Fibroblast of skin of right quadriceps (primary cell): ENCODE measurements around the gene CCDC73.
"Not testable (repeated sequence)": the region's sequence is repeated elsewhere in the genome, so short reads cannot be mapped to it uniquely, and the experiment has no call there.

ENCODE experiments used
- DNase-seq: peaks from one replicate; pipeline ENCODE4 v3.0.0-alpha.2; 2013

The CCDC73 gene

DNA sequence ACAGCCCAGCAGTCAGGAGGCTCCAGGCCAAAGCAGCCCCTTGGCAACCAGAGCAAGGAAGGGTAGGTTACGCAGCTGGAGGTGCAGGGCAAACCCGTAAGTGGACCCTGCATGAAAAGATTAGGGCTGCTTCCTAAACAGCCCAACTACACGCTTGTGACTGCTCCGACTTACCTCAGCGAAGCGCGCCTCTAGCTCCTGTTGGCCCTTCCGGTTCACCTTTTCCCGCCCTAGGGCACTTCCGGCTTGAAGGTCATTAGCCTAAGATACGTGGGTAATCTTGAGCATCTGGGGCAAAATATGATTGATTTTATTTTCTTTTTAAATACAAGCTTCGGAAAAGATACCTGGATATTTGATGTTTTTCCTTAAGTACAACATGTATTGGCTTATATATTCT, at the start of gene CCDC73:
Gene CCDC73, minus strand, starts transcription at position 224 of the 400 bp plus-strand sequence. CDS start 34,419 bp downstream, outside the sequence.
- no peak for DNase-seq

DNA sequence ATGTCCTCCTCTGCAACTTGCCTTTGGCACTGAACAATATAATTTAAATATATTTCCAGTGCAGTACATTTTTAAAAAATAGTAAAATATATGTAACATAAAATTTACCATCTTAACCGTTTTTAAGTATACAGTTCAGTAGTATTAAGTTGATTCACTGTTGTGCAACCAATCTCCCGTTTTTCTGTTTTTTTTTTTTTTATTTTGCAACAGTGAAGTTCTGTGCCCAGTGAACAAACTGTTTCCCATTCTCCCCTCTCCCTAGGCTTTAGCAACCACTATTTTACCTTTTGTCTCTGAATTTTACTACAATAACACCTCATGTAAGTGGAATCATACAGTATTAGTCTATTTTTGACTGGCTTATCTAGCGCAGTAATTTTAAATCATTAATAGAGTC, 49.1 kb upstream of the CCDC73 start:
- no peak for DNase-seq

DNA sequence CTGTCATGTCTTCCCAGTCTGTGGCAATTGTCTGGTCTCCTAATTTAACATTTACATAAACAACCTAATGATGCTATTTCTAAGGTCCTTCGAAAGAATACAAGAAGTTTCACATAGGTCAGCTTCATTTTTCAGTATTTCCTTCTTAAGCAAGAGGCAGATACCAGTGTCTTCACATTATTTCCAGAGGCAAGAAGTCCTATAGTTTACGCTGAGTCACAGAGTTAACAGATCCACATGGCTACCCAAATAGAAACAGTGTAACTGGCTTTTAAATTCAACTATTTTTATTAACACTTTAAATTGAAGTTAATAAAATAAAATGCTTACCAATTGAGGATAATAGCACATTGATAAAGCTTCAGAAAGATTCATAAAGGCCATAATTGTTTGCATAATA, 46.1 kb upstream of the CCDC73 start:
- DNase-seq = no peak

DNA sequence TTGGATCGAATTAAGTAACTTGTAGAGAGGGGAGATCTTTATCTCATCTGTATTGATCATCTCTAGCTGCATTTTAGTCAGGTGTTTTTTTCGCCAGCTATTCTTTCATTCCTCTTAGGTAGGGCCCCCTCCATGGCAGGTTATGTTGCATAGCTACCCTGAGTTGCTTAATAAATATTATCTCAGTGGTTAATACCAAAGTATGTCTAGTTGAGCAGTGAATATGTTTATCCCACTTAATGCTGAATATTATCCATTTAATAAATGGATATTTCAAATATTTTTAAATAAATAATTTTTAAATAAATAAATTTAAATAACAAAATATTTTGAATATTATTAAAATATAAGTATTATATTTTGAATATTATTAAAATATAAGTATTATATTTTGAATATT, 44.8 kb upstream of the CCDC73 start:
- DNase-seq = no peak

DNA sequence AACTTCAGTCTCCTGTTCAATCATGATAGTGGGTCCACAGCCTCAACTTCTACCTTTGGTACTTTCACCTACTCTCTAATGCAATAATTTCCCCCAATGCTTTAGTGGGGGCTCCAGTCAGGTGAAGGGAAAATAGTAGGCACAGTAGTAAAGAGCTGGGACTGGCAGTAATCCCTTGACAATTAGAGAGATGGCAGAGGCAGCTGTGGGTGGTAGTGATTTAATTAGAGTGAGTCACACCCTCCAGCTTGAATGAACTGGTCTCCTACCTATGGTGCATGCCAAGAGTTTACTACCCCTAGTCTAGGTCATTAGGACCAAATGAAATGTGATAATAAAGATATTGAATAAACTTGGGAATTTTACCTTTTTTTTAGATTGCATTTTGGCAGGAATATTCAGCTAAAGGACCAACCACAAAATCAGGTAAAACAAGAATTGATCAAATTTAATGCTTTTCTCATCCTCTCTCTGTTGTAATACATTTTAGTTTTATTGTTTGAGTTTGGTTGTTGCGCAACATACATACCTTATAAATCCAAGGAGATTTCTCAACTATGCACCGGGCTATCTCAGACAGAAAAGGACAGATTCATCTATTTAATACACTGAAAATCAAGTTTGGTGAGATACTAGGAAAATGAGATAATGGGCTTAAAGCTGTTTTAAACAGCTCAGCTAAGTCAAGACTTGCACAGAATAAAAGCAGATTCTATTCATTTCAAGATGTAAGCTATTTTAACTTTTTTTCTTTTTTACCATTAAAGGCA, 44.2 kb upstream of the CCDC73 start:
- DNase-seq = no peak

DNA sequence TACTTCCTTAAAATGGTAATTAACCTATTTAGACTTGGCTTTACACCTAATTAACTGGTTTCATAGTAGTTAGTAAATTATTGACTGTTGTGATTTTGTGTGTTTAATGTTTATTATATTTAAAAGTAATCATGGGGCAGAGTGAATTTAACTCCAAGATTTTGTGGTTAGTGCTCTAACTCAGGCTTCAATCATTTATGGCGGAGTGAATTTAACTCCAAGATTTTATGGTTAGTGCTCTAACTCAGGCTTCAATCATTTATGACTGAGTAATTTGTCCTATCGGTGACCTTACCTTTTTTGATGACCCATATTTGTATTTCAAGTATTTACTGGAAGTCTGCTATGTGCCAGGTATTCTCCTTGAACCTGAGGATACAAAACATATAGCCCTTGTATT, 42.5 kb upstream of the CCDC73 start:
- no peak for DNase-seq

DNA sequence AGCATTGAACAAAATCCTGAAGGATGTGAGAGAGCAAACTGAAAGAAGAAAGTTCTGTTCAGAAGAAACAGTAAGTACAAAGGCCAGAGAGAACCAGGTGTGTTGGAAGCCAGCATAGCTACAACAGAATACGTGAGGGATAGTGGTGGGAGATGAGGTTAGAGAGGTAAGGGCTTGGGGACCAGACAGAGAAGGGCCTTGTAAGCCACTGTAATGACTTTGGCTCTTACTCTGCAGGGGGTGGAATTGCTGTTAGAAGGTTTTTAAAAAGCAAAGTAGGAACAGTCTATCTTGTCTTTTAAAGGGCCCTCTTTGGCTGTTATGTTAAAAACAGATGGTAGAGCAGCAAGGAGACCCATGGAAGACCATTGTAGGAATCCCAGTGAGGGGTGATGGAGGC, 39.5 kb upstream of the CCDC73 start:
- no peak for DNase-seq

DNA sequence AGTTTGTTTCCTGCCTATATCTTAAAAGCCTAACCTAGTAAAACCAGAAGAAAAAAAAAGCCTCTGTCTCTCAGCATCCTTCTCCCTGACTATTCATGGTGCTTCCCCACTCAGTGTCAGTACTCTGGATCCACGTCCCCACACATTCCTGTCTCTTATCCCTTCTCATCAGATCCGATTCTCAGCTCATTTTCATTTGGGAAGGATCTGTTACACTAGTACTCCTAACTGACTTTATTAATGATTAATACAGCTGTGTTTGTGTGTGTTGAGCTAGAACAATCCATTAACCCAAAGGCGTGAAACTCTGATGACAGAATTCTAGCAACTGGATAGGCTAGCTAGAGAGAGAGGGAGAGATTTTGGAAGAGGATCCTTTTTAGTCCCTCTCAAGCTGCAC, 36.8 kb upstream of the CCDC73 start:
- no peak for DNase-seq

DNA sequence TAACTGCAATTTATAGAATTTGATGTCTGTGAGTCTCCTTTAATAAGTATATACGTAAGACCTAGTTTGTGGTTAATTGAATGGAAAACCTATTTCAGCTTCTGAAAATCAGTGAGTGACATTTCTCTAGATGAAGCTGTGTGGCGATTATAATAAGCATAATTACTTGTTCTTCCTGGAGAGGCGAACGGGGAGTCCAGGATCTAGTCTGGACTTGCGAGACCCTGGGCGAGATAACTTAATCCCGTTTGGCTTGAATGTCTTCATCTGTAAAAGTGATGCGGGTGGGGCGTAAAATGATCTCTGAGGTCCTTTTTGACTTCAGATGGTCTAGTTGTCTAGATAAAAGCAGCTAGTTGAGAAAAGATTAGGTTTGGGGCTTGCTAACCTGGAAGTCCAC, 36.3 kb upstream of the CCDC73 start:
- DNase-seq = no peak

DNA sequence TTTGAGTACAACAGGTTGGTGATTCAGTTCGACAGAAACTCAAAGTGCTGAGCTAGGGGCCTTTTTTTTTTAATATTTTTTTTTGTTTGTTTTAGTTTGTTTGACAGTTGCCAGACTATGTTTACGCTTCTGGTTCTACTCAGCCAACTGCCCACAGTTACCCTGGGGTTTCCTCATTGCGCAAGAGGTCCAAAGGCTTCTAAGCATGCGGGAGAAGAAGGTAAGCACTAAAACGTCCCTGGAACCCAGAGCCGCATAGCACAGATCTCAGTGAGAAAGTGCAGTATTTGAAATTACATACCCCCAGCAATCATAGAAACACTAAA, 35.9 kb upstream of the CCDC73 start:
- no peak for DNase-seq

DNA sequence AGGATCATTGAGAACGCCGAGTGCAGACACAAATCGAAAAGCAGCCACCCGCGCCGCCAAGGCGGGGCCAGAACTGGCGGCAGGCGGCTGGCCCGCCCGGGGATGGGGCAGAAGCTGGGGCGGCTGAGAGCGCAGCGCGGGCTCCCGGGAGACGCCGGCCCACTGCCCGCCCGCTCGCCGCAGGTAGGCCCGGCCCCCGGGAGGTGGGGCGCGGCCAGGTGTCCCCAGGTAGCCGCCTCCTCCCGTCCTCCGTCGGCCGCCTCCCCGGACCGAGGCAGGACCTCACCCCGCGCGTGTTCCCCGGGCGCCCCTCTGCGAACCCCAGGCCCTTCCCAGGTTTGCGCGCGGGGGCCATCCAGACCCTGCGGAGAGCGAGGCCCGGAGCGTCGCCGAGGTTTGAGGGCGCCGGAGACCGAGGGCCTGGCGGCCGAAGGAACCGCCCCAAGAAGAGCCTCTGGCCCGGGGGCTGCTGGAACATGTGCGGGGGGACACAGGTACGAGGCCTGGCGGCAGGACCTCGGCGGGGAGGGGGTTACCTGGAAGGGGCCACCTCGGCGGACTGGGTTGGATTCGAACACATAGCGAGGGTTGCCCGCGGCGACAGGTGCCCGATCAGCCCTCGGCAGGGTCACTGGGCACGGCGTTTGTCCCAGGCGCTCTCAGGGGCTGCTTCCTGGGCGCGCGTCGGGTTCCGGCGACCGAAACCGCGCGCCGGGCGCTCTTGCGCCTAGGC, 35.4 kb upstream of the CCDC73 start, which contains the start of gene PRRG4:
Gene PRRG4, plus strand, starts transcription at position 248 of the 733 bp plus-strand sequence. CDS start 603 bp downstream, outside the sequence.
- peak; percentile 6 for DNase-seq

DNA sequence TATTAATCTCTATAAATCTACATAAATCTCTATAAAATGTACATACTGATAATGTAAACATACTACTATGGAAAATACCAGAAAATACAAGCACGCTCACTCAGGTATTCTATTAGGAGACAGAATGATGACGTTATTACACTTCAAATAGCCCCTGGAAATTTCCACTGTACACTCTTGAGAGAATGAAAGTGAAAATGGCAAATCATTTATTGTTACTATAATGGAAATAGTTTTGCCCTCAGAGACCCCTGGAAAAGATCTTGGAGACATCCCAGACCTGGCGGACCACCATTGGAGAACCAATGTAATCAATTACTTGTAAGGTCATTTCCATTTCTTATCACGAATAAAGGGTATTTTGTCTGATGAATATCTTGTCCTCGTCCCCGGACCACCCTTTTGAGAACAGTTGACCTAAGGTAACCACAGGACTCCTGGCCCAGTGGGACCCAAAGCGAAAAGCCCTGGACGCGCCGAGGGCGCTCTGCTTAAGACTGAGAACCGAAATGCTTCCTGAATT, 34.8 kb upstream of the CCDC73 start:
- DNase-seq = no peak

DNA sequence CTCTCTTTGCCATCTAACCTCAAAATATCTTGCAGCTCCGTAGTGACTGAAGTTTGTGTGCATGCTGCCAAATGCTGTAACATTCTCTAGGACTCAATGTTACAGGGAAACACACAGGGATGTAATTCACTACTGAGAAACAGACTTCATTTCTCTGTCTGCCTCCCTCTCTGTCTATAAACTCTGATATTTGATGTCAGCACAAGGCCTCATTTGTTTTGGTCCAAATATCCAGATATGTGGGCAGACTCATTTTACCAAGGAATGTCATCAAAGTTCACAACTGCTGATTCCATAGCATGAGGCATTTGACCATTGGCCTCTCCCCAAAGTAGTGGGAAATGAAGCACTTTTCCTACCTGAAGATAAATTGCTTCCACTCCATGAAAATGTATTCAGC, 32.8 kb upstream of the CCDC73 start:
- DNase-seq = no peak

DNA sequence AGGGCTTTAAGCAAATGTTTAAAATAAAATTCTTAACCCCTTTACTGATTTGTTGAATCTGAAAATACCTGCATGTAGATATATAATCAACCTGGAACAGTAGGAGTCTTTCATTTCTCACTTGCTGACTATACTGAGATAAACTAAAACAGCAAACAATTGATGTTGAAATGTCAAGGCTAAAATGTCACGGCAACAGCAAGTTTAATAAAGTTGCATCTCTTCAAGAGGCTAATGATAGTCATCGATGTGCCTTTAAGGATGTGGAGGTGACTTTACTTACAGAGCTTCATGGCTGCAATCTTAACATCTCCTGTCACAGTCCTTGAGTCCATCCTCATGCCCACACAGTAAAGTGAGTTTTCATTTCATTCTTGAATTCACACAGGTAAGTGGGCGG, 31.7 kb upstream of the CCDC73 start:
- DNase-seq = no peak

DNA sequence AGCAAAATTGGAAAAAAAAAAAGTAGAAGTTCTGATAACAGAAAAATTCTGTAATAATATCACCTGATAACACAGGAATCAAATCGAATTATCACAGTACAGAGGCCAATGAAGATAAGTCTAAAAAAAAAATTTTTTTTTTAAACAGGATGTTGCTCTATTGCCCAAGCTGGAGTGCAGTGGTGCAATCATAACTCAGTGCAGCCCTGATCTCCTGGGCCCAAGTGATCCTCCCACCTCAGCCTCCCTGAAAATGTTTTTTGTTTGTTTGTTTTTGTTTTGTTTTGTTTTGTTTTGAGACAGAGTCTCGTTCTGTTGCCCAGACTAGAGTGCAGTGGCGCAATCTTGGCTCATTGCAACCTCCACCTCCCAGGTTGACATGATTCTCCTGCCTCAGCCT, 29.2 kb upstream of the CCDC73 start:
- DNase-seq = not testable (repeated sequence)

DNA sequence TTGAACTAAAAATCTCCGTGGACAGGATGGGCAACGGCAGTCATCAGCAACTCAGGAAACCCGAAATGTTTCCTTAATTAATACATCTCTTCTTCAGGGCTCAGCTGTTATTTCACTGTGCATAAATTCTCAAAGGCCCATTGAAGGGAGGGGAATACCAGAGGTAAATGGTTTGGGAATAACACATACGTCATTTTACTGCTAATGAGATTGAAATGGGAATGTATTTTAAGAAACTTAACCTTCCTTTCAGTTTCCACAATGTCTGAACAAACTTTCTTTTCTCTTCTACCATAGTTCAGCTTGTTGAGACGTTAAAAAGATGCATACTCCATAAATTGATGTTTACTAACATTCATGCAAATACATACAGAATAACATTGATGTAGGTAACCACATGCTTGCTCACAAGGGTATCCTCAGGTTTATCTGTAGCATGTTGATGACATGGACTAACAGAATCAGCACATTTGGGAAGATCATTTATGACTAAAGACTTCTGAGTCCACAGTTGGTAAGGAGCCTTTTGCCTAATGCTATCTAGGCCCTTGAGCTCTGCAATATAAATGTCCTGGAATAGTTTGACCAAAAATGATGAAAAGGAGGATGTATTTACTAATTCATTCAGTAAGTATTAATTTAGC, 27.6 kb upstream of the CCDC73 start:
- DNase-seq = no peak

DNA sequence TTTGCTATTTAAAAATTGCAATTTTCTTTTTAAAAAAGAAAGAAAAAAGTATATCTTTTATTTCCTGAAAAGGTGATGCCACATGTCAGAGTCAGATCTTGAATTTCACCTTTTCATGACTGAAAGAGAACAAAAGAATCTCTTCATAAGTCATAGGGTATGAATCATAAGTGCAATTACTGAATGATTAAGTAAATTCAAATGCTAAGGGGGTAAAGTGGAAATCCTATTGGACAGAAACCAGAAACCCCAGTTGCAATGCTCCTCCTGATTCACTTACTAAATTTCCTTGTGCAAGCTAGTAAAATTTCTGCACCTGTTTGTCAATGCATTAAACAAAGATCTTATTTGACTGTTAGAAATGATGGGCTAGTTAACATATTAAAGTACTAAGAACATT, 27.1 kb upstream of the CCDC73 start:
- DNase-seq = peak; percentile 6

DNA sequence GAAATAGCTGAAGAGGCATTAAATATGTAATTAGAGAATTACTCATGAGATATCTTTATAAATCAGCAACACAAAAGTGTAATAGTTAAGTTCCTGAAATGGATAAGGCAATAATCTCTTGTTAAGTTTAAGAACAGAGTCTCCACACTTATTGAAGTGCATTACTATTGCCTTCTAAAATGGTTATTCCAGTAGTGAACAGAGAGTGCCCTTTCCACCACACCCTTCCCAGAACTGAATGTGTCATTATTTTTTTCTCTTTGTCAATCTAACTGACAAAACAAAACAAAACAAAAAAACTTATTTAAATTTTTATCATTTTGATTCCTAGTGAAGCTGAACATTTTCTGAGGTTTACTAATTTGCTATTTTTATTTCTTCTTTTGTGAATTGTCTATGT, 26.0 kb upstream of the CCDC73 start:
- no peak for DNase-seq

DNA sequence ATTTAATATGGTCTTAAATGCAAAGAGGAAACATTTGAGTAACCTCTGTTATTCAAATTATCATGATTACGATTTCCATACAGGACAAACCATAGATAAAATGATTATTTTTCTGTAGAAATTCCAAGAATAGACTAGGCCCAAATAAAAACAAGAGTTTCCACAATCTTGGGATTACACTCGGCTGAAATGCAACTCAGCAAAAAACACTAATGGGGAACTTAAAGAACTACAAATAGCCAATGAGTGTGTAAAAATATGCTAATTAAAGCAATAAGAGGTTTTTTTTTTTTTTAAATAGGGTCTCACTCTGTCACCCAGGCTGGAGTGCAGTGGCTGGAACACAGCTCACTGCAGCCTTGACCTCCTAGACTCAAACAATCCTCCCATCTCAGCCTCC, 24.7 kb upstream of the CCDC73 start:
- no peak for DNase-seq

DNA sequence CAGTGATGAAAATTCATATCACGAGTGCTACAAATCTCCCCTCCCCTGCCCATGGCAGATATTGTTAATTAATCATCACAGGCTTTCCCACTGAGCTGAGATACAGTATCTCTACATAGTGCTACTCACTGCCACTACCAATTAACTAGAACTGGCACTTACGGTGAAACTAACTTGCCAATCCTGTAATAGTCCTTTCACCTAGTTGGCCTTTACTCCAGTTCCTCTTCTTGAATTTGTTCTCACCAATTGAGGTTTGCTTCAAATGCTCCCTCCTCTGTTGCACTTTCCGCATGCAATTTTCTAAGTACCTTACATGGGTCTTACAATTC, 23.4 kb upstream of the CCDC73 start:
- DNase-seq = no peak

DNA sequence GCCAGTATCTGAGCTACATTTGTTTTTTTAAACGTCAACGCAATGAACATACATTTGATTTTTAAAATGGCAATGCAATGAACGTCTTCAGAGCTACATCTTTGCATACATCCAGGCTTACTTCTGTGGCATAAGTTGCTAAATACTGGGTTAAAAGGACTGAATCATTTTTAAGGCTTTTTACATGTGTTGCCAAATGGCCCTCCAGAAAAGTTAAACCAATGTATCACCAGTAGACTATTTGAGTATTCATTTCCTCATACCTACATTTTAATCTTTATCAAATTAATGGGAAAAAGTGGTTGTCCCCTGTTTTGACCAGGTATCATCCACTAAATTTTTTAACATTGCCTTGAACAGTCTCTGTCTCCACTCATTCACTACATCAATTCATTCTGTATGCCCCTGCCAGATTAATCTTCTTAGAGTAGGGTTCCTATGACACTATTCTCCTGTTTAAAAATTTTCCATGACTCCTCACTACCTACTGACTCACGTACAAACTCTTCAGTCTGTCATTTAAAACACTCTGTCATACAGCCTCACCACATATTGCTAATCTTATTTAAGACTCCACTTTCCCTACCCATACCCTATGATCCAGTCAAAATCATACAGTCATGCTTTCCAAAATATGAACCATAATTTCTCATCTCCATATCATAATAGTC, 22.9 kb upstream of the CCDC73 start:
- peak; percentile 5 for DNase-seq

DNA sequence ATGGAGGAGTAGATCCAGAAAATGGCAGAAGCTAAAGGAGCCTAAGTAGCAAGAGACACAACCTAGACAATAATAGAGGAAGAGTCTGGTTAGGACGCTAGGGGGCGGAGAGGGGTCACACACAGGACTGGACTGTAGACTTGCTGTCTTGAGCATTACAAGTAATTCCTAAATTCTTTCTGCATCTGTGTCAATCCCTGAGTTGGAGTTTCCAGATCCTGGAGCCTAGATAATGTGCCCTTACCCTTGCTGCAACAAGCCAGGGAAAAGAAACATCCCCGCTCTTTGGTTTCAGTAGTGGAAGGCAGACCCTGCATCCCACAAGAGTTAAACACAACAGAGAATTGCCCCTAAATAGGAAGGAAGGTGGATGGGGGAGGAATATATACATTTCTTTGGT, 14.9 kb upstream of the CCDC73 start:
- DNase-seq = peak; percentile 49

DNA sequence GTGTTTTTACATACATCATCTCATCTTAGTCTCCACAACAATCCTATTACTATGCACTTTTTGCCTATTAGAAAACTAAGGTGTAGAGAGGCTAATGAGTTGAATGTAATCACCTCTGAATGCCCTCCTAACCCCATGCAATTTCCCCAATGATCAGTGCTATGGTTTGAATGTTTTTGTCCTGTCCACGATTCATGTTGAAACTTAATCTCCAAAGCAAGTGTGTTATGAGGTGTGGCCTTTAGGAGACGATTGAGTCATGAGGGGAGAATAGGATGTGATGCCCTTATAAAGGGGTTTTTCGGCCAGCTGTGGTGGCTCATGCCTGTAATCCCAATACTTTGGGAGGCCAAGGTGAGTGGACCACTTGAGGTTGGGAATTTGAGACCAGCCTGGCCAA, 2.0 kb upstream of the CCDC73 start:
- DNase-seq = no peak
